Ascending aorta (tissue), 2 donors: Measurements from ENCODE around the gene HENMT1. TPM values are rescaled to one million over a fixed set of nuclear protein-coding genes. Genes with fewer than 3 reads are reported as not detected.
"Not testable (repeated sequence)": the region's sequence is repeated elsewhere in the genome, so short reads cannot be mapped to it uniquely, and the experiment has no call there.

Source experiments
- DNase-seq, 2 donors: peaks; one replicate each; pipeline ENCODE4 v3.0.0-alpha.2; 2019; ENCODE audit warnings: low spot score in 2 of 2
- H3K27ac ChIP-seq, 2 donors: fragments of 200-600 bp; sonication (generic); one replicate each; pipeline ENCODE4 v1.5.1; 2016 to 2017; ENCODE audit warnings: mild to moderate bottlenecking in 1 of 2
- H3K27me3 ChIP-seq: fragments of 200-600 bp; sonication (generic); one replicate; pipeline ENCODE4 v1.5.1; 2017
- H3K36me3 ChIP-seq, 2 donors: fragments of 200-600 bp; sonication (generic); one replicate each; pipeline ENCODE4 v1.5.1; 2016
- H3K4me1 ChIP-seq, 2 donors: fragments of 200-600 bp; sonication (generic); one replicate each; pipeline ENCODE4 v1.5.1; 2016 to 2017; ENCODE audit warnings: mild to moderate bottlenecking in 1 of 2
- H3K4me3 ChIP-seq, 2 donors: fragments of 200-600 bp; sonication (generic); one replicate each; pipeline ENCODE4 v1.5.1; 2016 to 2017; ENCODE audit warnings: mild to moderate bottlenecking in 1 of 2
- H3K9me3 ChIP-seq, 2 donors: fragments of 200-600 bp; sonication (generic); one replicate each; pipeline ENCODE4 v1.5.1; 2016
- CTCF ChIP-seq, 3 experiments: fragments of 200-600 bp in 2 of 3; fragments of 450-650 bp in 1 of 3; sonication (generic) in 2 of 3; IDR thresholded peaks; one replicate each; pipeline ENCODE4 v1.5.1; 2016 to 2019; ENCODE audit warnings: antibody characterized with exemption in 3 of 3, mild to moderate bottlenecking in 1 of 3, moderate library complexity in 1 of 3
- intact Hi-C: fragments of 100-400 bp; cut with DNase I; formaldehyde crosslinking; loops from one replicate; pipeline ENCODE4 v1.15.1; 2023
- total RNA-seq: library from RNA; depleted of rRNA; stranded (reverse); fragments of >200 nt; gene quantifications from one replicate; pipeline ENCODE4 v1.1.0, GENCODE V29; 2016

The HENMT1 gene
- total RNA-seq, 1 donor from 2014 or later = not detected

- H3K27ac ChIP-seq = peak overlapping the region in 1 of 2 donors; percentile 18
- intact Hi-C loops = loop anchor here (1.0 to 2.0 kb wide), 2 partner anchors 84 to 133 kb away; partner anchors contain the start of gene EEIG2
These were observed 15.9 kb downstream of the HENMT1 start for GRCh38 chr1:108644984-108645383.

GRCh38 chr1:108643492-108644335, 17.2 kb downstream of the HENMT1 start:
- peaks cover 0 to 6% of the 10 kb centered on the region in 2 donors for H3K4me1 ChIP-seq
- no peak for DNase-seq
- intact Hi-C loops = loop anchor here (1.0 to 2.0 kb wide), 2 partner anchors 83 to 131 kb away; partner anchors contain the start of gene EEIG2
- no peaks in the 10 kb centered on the region for H3K9me3 ChIP-seq
- no peaks in the 10 kb centered on the region for H3K27me3 ChIP-seq
- no peaks in the 10 kb centered on the region for H3K36me3 ChIP-seq
- peak; percentile 59 to 74 (median 66) for TF ChIP-seq CTCF (IDR thresholded peaks at IDR 0.05)
- no peak overlapping the region for H3K4me3 ChIP-seq
- no peak overlapping the region for H3K27ac ChIP-seq

More at GRCh38 chr1:108644984-108645383, 15.9 kb downstream of the HENMT1 start:
- H3K4me3 ChIP-seq = no peak overlapping the region
- no peaks in the 10 kb centered on the region for H3K27me3 ChIP-seq
- peaks cover 0 to under 1% of the 10 kb centered on the region in 2 donors for H3K36me3 ChIP-seq
- no peak for DNase-seq
- TF ChIP-seq CTCF (IDR thresholded peaks at IDR 0.05) = no peak
- H3K9me3 ChIP-seq = no peaks in the 10 kb centered on the region
- H3K4me1 ChIP-seq = peaks cover 0 to 6% of the 10 kb centered on the region in 2 donors

- DNase-seq, H3K4me3 ChIP-seq, intact Hi-C loops, H3K9me3 ChIP-seq, H3K27me3 ChIP-seq, H3K4me1 ChIP-seq, H3K27ac ChIP-seq, H3K36me3 ChIP-seq: not testable (repeated sequence)
These were observed 20.0 kb downstream of the HENMT1 start for GRCh38 chr1:108640863-108641262.

GRCh38 chr1:108639899-108640560, 20.9 kb downstream of the HENMT1 start:
- no peak for DNase-seq
- peaks cover 11% of the 10 kb centered on the region in 2 donors for H3K36me3 ChIP-seq
- peaks cover 0 to 3% of the 10 kb centered on the region in 2 donors for H3K4me1 ChIP-seq
- no peaks in the 10 kb centered on the region for H3K9me3 ChIP-seq
- H3K27ac ChIP-seq = no peak overlapping the region
- H3K4me3 ChIP-seq = no peak overlapping the region
- H3K27me3 ChIP-seq = no peaks in the 10 kb centered on the region
- no peak for TF ChIP-seq CTCF (IDR thresholded peaks at IDR 0.05)
- intact Hi-C loops = no loop called here

- Histone ChIP-seq H3K27me3 (no peaks in the 10 kb centered on the region), H3K27ac (no peak overlapping the region), H3K4me1 (no peaks in the 10 kb centered on the region), H3K9me3 (no peaks in the 10 kb centered on the region), H3K4me3 (no peak overlapping the region), H3K36me3 (peaks cover 11 to 14% of the 10 kb centered on the region in 2 donors)
- no peak for DNase-seq
- no peak for TF ChIP-seq CTCF (IDR thresholded peaks at IDR 0.05)
- intact Hi-C loops = no loop called here
These were observed 24.0 kb downstream of the HENMT1 start for GRCh38 chr1:108636876-108637275.

GRCh38 chr1:108634521-108634920, 26.4 kb downstream of the HENMT1 start:
- H3K27me3 ChIP-seq = no peaks in the 10 kb centered on the region
- no peaks in the 10 kb centered on the region for H3K4me1 ChIP-seq
- no peak for DNase-seq
- H3K27ac ChIP-seq = no peak overlapping the region
- H3K36me3 ChIP-seq = peaks cover 11 to 29% of the 10 kb centered on the region in 2 donors
- H3K4me3 ChIP-seq = no peak overlapping the region
- TF ChIP-seq CTCF (IDR thresholded peaks at IDR 0.05) = no peak
- no peaks in the 10 kb centered on the region for H3K9me3 ChIP-seq
- intact Hi-C loops = no loop called here
